ENCODE data around the gene FOXK2.
"Not testable (repeated sequence)": the region's sequence is repeated elsewhere in the genome, so short reads cannot be mapped to it uniquely, and the experiment has no call there.

The FOXK2 gene

GRCh38 chr17:82557510-82557909 lies 38.0 kb downstream of the FOXK2 start:
- not testable (repeated sequence) for H3K27ac Mint-ChIP-seq; DNase-seq; H3K4me3 Mint-ChIP-seq; H3K27me3 Mint-ChIP-seq; ATAC-seq (replicated peaks); H3K9me3 Mint-ChIP-seq
- Mint-ChIP-seq H3K36me3 (peaks cover 3 to 11% of the 10 kb centered on the region in 2 donors), H3K4me1 (peaks cover 27 to 51% of the 10 kb centered on the region in 2 donors)

GRCh38 chr17:82559566-82560251 lies 40.2 kb downstream of the FOXK2 start:
- no peak overlapping the region for H3K4me3 Mint-ChIP-seq
- DNase-seq (no peak), ATAC-seq (replicated peaks) (no peak)
- H3K27ac Mint-ChIP-seq = no peak overlapping the region
- H3K27me3 Mint-ChIP-seq = no peaks in the 10 kb centered on the region
- peaks cover 9 to 11% of the 10 kb centered on the region in 2 donors for H3K36me3 Mint-ChIP-seq
- peaks cover 19 to 37% of the 10 kb centered on the region in 2 donors for H3K4me1 Mint-ChIP-seq
- no peaks in the 10 kb centered on the region for H3K9me3 Mint-ChIP-seq

- Mint-ChIP-seq H3K9me3 (no peaks in the 10 kb centered on the region), H3K36me3 (peaks cover 10 to 16% of the 10 kb centered on the region in 2 donors), H3K4me3 (no peak overlapping the region), H3K27ac (no peak overlapping the region), H3K27me3 (no peaks in the 10 kb centered on the region), H3K4me1 (peaks cover 15 to 32% of the 10 kb centered on the region in 2 donors)
- DNase-seq (no peak), ATAC-seq (replicated peaks) (no peak)
These were observed 40.7 kb downstream of the FOXK2 start for GRCh38 chr17:82560252-82560642.

GRCh38 chr17:82560802-82561428 lies 41.4 kb downstream of the FOXK2 start:
- DNase-seq = no peak
- Mint-ChIP-seq H3K27me3 (no peaks in the 10 kb centered on the region), H3K4me3 (no peak overlapping the region), H3K9me3 (no peaks in the 10 kb centered on the region), H3K36me3 (peaks cover 12 to 18% of the 10 kb centered on the region in 2 donors), H3K27ac (peak overlapping the region; percentile 44), H3K4me1 (peaks cover 14 to 28% of the 10 kb centered on the region in 2 donors)
- ATAC-seq (replicated peaks) = no peak

- Mint-ChIP-seq H3K4me1 (peaks cover 13 to 26% of the 10 kb centered on the region in 2 donors), H3K27me3 (no peaks in the 10 kb centered on the region), H3K27ac (no peak overlapping the region), H3K4me3 (no peak overlapping the region), H3K9me3 (no peaks in the 10 kb centered on the region), H3K36me3 (peaks cover 14 to 23% of the 10 kb centered on the region in 2 donors)
- DNase-seq (no peak), ATAC-seq (replicated peaks) (no peak)
These were observed 42.0 kb downstream of the FOXK2 start for GRCh38 chr17:82561429-82562035.

GRCh38 chr17:82562718-82563220 lies 43.2 kb downstream of the FOXK2 start:
- not testable (repeated sequence) for H3K27ac Mint-ChIP-seq; H3K27me3 Mint-ChIP-seq; H3K9me3 Mint-ChIP-seq; H3K4me3 Mint-ChIP-seq; DNase-seq; ATAC-seq (replicated peaks)
- Mint-ChIP-seq H3K36me3 (peaks cover 14 to 28% of the 10 kb centered on the region in 2 donors), H3K4me1 (peaks cover 13 to 26% of the 10 kb centered on the region in 2 donors)

- Mint-ChIP-seq H3K4me3 (no peak overlapping the region), H3K27me3 (no peaks in the 10 kb centered on the region), H3K4me1 (peaks cover 13 to 26% of the 10 kb centered on the region in 2 donors), H3K36me3 (peaks cover 14 to 29% of the 10 kb centered on the region in 2 donors), H3K9me3 (no peaks in the 10 kb centered on the region), H3K27ac (no peak overlapping the region)
- DNase-seq (no peak), ATAC-seq (replicated peaks) (no peak)
These were observed 43.8 kb downstream of the FOXK2 start for GRCh38 chr17:82563318-82563717.

GRCh38 chr17:82563745-82564144 lies 44.2 kb downstream of the FOXK2 start:
- not testable (repeated sequence) for DNase-seq; ATAC-seq (replicated peaks); H3K27me3 Mint-ChIP-seq; H3K27ac Mint-ChIP-seq; H3K4me3 Mint-ChIP-seq; H3K9me3 Mint-ChIP-seq
- Mint-ChIP-seq H3K36me3 (peaks cover 18 to 32% of the 10 kb centered on the region in 2 donors), H3K4me1 (peaks cover 13 to 26% of the 10 kb centered on the region in 2 donors)

GRCh38 chr17:82564241-82564640 lies 44.7 kb downstream of the FOXK2 start:
- H3K9me3 Mint-ChIP-seq = no peaks in the 10 kb centered on the region
- no peaks in the 10 kb centered on the region for H3K27me3 Mint-ChIP-seq
- H3K4me1 Mint-ChIP-seq = peaks cover 10 to 26% of the 10 kb centered on the region in 2 donors
- no peak for DNase-seq
- ATAC-seq (replicated peaks) = no peak
- H3K36me3 Mint-ChIP-seq = peaks cover 21 to 35% of the 10 kb centered on the region in 2 donors
- H3K4me3 Mint-ChIP-seq = no peak overlapping the region
- no peak overlapping the region for H3K27ac Mint-ChIP-seq

GRCh38 chr17:82565551-82565950 lies 46.0 kb downstream of the FOXK2 start:
- peaks cover 9 to 23% of the 10 kb centered on the region in 2 donors for H3K4me1 Mint-ChIP-seq
- no peaks in the 10 kb centered on the region for H3K27me3 Mint-ChIP-seq
- H3K4me3 Mint-ChIP-seq = no peak overlapping the region
- H3K9me3 Mint-ChIP-seq = no peaks in the 10 kb centered on the region
- DNase-seq (no peak), ATAC-seq (replicated peaks) (no peak)
- H3K36me3 Mint-ChIP-seq = peaks cover 27 to 42% of the 10 kb centered on the region in 2 donors
- no peak overlapping the region for H3K27ac Mint-ChIP-seq

- ATAC-seq (replicated peaks) = no peak
- Mint-ChIP-seq H3K9me3 (no peaks in the 10 kb centered on the region), H3K27ac (peak overlapping the region; percentile 56), H3K27me3 (no peaks in the 10 kb centered on the region), H3K4me1 (peaks cover 4 to 16% of the 10 kb centered on the region in 2 donors), H3K4me3 (no peak overlapping the region), H3K36me3 (peaks cover 33 to 40% of the 10 kb centered on the region in 2 donors)
- DNase-seq = no peak
These were observed 46.8 kb downstream of the FOXK2 start for GRCh38 chr17:82566129-82566960.

GRCh38 chr17:82567286-82567685 lies 47.8 kb downstream of the FOXK2 start:
- H3K27me3 Mint-ChIP-seq = no peaks in the 10 kb centered on the region
- no peak for DNase-seq
- ATAC-seq (replicated peaks) = no peak
- no peaks in the 10 kb centered on the region for H3K9me3 Mint-ChIP-seq
- peaks cover 5 to 6% of the 10 kb centered on the region in 2 donors for H3K4me1 Mint-ChIP-seq
- peaks cover 39 to 46% of the 10 kb centered on the region in 2 donors for H3K36me3 Mint-ChIP-seq
- no peak overlapping the region for H3K27ac Mint-ChIP-seq
- H3K4me3 Mint-ChIP-seq = no peak overlapping the region

- Mint-ChIP-seq H3K27ac (no peak overlapping the region), H3K27me3 (no peaks in the 10 kb centered on the region), H3K36me3 (peaks cover 38 to 55% of the 10 kb centered on the region in 2 donors), H3K9me3 (no peaks in the 10 kb centered on the region), H3K4me3 (no peak overlapping the region), H3K4me1 (peaks cover 0 to 5% of the 10 kb centered on the region in 2 donors)
- ATAC-seq (replicated peaks) (no peak), DNase-seq (no peak)
These were observed 49.5 kb downstream of the FOXK2 start for GRCh38 chr17:82568997-82569393.

GRCh38 chr17:82569621-82570020 lies 50.1 kb downstream of the FOXK2 start:
- no peak for ATAC-seq (replicated peaks)

More at GRCh38 chr17:82569621-82570020, 50.1 kb downstream of the FOXK2 start:
- Mint-ChIP-seq H3K36me3 (peaks cover 42 to 61% of the 10 kb centered on the region in 2 donors), H3K27ac (no peak overlapping the region), H3K4me1 (peaks cover 0 to 5% of the 10 kb centered on the region in 2 donors), H3K9me3 (no peaks in the 10 kb centered on the region), H3K27me3 (no peaks in the 10 kb centered on the region), H3K4me3 (no peak overlapping the region)
- DNase-seq = no peak
